GM23248 (cell line): Measurements from ENCODE around the gene MEGF9. TPM values are rescaled to one million over a fixed set of nuclear protein-coding genes. Genes with fewer than 3 reads are reported as not detected.
A peak's percentile ranks its signal among the peaks of the same experiment; 100 is the strongest.

Experiments used
- DNase-seq: peaks from one replicate; pipeline ENCODE4 v3.0.0-alpha.2; 2015
- H2AFZ ChIP-seq: fragments of 200-600 bp; sonication (generic); 2 replicates; pipeline ENCODE4 v1.6.1; 2016; ENCODE audit warnings: antibody characterized with exemption
- H3F3A ChIP-seq: fragments of 200-600 bp; sonication (generic); 2 replicates; pipeline ENCODE4 v1.6.1; 2016; ENCODE audit warnings: mild to moderate bottlenecking, antibody characterized with exemption, mixed run types; ENCODE audit not compliant: insufficient read depth
- H3K27ac ChIP-seq: fragments of 200-600 bp; sonication (generic); 2 replicates; pipeline ENCODE4 v1.5.1; 2016; ENCODE audit warnings: mild to moderate bottlenecking
- H3K27me3 ChIP-seq: fragments of 200-600 bp; sonication (generic); replicated peaks from 2 replicates; pipeline ENCODE4 v1.6.1; 2016; ENCODE audit warnings: mild to moderate bottlenecking; ENCODE audit not compliant: insufficient read depth
- H3K36me3 ChIP-seq: fragments of 200-600 bp; sonication (generic); 2 replicates; pipeline ENCODE4 v1.6.1; 2016; ENCODE audit warnings: low read depth, mild to moderate bottlenecking
- H3K4me1 ChIP-seq: fragments of 200-600 bp; sonication (generic); 2 replicates; pipeline ENCODE4 v1.6.1; 2016; ENCODE audit warnings: mild to moderate bottlenecking; ENCODE audit not compliant: insufficient read depth
- H3K4me2 ChIP-seq: fragments of 200-600 bp; sonication (generic); one replicate; pipeline ENCODE4 v1.6.1; 2016; ENCODE audit warnings: mild to moderate bottlenecking; ENCODE audit not compliant: unreplicated experiment
- H3K4me3 ChIP-seq: fragments of 200-600 bp; sonication (generic); 2 replicates; pipeline ENCODE4 v1.5.1; 2016; ENCODE audit warnings: mild to moderate bottlenecking
- H3K79me2 ChIP-seq: fragments of 200-600 bp; sonication (generic); 2 replicates; pipeline ENCODE4 v1.6.1; 2016; ENCODE audit warnings: mild to moderate bottlenecking; ENCODE audit not compliant: insufficient read depth
- H3K9ac ChIP-seq: fragments of 200-600 bp; sonication (generic); 2 replicates; pipeline ENCODE4 v1.6.1; 2016; ENCODE audit warnings: mild to moderate bottlenecking
- H3K9me2 ChIP-seq: fragments of 200-600 bp; sonication (generic); 2 replicates; pipeline ENCODE4 v1.6.1; 2016; ENCODE audit warnings: mixed run types, mild to moderate bottlenecking, moderate library complexity; ENCODE audit not compliant: insufficient read depth
- H3K9me3 ChIP-seq: fragments of 200-600 bp; sonication (generic); one replicate; pipeline ENCODE4 v1.6.1; 2017; ENCODE audit warnings: low read depth
- H4K20me1 ChIP-seq: fragments of 200-600 bp; sonication (generic); 2 replicates; pipeline ENCODE4 v1.6.0; 2016; ENCODE audit not compliant: insufficient read depth
- EZH2 ChIP-seq: fragments of 200-600 bp; sonication (generic); IDR thresholded peaks from 2 replicates; pipeline ENCODE4 v1.6.1; 2018; ENCODE audit warnings: antibody characterized with exemption, mild to moderate bottlenecking; ENCODE audit not compliant: insufficient read depth, poor library complexity, severe bottlenecking
- EZH2phosphoT487 ChIP-seq: fragments of 200-600 bp; sonication (generic); IDR thresholded peaks from 2 replicates; pipeline ENCODE4 v1.6.1; 2018; ENCODE audit warnings: antibody characterized with exemption, moderate library complexity, mild to moderate bottlenecking, low read depth; ENCODE audit not compliant: insufficient read depth
- WGBS, 2 experiments: methylation state at CpG; one replicate each; pipeline ENCODE4 v1.1.6; 2015 to 2017; ENCODE audit warnings: low lambda C conversion rate in 2 of 2, low coverage in 1 of 2; ENCODE audit errors: missing lambda C conversion rate in 2 of 2; 5-methylcytosine and 5-hydroxymethylcytosine counted together
- in situ Hi-C: fragments of 300-500 bp; cut with MboI; formaldehyde crosslinking; loops from 2 replicates; pipeline ENCODE4 v1.15.0; 2020
- polyA plus RNA-seq: library from polyadenylated mRNA; unstranded; fragments of >200 nt; fragmentation: Nextera tagmentation; extraction: Ambion mirVana; gene quantifications from 2 replicates; pipeline ENCODE4 v1.2.1, GENCODE V29; 2016
- total RNA-seq: library from RNA; depleted of rRNA; stranded (reverse); fragments of >200 nt; shearing (Covaris generic); gene quantifications from 2 replicates; pipeline ENCODE4 v1.2.3, GENCODE V29; 2014

MEGF9 gene
- total and polyA plus RNA-seq, 2 experiments from 2014 or later, result 2.1 to 3.8 TPM

GRCh38 chr9:120729791-120730241 lies 15.5 kb upstream of the MEGF9 start:
- Histone ChIP-seq H4K20me1 (no peaks in the 10 kb centered on the region), H3K4me3 (no peak overlapping the region), H2AFZ (no peak overlapping the region), H3K27me3 (no peaks in the 10 kb centered on the region), H3K9ac (no peak overlapping the region), H3K9me3 (no peaks in the 10 kb centered on the region), H3K4me1 (peaks cover 26% of the 10 kb centered on the region), H3K36me3 (no peaks in the 10 kb centered on the region), H3K9me2 (no peaks in the 10 kb centered on the region), H3K27ac (no peak overlapping the region), H3K79me2 (no peaks in the 10 kb centered on the region), H3K4me2 (peak overlapping the region; percentile 16), H3F3A (peaks cover 6% of the 10 kb centered on the region; the same call in 1 of the 2 replicates)
- no peak for DNase-seq
- TF ChIP-seq EZH2 (no peak), EZH2phosphoT487 (no peak)
- WGBS, 2 experiments, result 61 to 71% methylated on average over 5 of the region's 5 CpGs
- in situ Hi-C loops, result no loop called here

- Histone ChIP-seq H2AFZ (no peak overlapping the region), H3K9me2 (no peaks in the 10 kb centered on the region), H3K9me3 (no peaks in the 10 kb centered on the region), H3K79me2 (no peaks in the 10 kb centered on the region), H3K27ac (no peak overlapping the region), H3K9ac (no peak overlapping the region), H3K4me2 (no peak overlapping the region), H3K36me3 (no peaks in the 10 kb centered on the region), H3K27me3 (no peaks in the 10 kb centered on the region), H3K4me3 (no peak overlapping the region), H3K4me1 (peaks cover 22% of the 10 kb centered on the region), H4K20me1 (no peaks in the 10 kb centered on the region), H3F3A (peaks cover 11% of the 10 kb centered on the region)
- no peak for TF ChIP-seq EZH2phosphoT487
- no peak for TF ChIP-seq EZH2
- WGBS, 2 experiments, result 65 to 68% methylated on average over 2 of the region's 2 CpGs
- in situ Hi-C loops, result no loop called here
- no peak for DNase-seq
Measured at GRCh38 chr9:120726484-120726883, 12.2 kb upstream of the MEGF9 start.

- Histone ChIP-seq H3K4me2 (no peak overlapping the region), H3K4me1 (peaks cover 18% of the 10 kb centered on the region), H3K27me3 (no peaks in the 10 kb centered on the region), H3K79me2 (no peaks in the 10 kb centered on the region), H3K9me3 (no peaks in the 10 kb centered on the region), H3F3A (peaks cover 6% of the 10 kb centered on the region), H3K9ac (no peak overlapping the region), H3K36me3 (no peaks in the 10 kb centered on the region), H3K4me3 (no peak overlapping the region), H2AFZ (no peak overlapping the region), H3K27ac (no peak overlapping the region), H3K9me2 (no peaks in the 10 kb centered on the region), H4K20me1 (no peaks in the 10 kb centered on the region)
- in situ Hi-C loops, result no loop called here
- 78 to 100% methylated on average over 1 of the region's 1 CpG for WGBS, 2 experiments
- DNase-seq, result no peak
- no peak for TF ChIP-seq EZH2phosphoT487
- TF ChIP-seq EZH2, result no peak
Measured at GRCh38 chr9:120725907-120726306, 11.6 kb upstream of the MEGF9 start.

DNA sequence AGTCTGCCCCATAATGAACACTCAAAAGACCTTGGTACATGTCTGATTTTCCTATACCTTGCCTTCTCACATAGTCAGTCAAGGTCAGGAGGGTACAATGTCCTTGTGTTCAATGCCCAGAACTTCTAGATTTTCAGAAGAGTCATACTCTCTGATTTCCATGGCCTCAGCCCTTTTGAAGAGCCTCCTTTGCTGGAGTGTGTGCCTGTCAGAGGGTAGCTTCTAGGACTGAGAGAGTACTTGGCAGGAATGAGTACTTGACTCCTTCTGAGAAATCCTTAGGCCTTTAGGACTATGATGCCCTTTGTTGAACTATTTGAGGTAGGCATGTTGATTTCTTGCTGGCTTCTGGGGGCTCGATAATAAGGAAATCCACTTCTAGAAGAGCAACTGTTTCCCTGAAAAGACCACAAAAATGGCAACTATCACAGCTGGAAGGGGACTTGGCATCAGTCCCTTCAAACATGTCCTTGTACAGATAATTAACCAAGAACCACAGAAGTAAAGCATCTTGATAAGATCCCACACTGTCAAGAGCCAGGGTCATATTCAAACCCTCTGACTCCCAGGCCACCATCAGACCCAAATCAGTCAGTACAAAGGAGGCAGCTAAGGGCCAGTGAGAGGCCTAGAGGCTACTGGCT lies 10.6 kb upstream of the MEGF9 start:
- TF ChIP-seq EZH2phosphoT487, result no peak
- no peak for TF ChIP-seq EZH2
- H3K36me3 ChIP-seq, result no peaks in the 10 kb centered on the region
- no peak overlapping the region for H3K4me2 ChIP-seq
- no peak overlapping the region for H3K9ac ChIP-seq
- H3K9me2 ChIP-seq, result no peaks in the 10 kb centered on the region
- no peaks in the 10 kb centered on the region for H3K27me3 ChIP-seq
- in situ Hi-C loops, result no loop called here
- no peaks in the 10 kb centered on the region for H3K79me2 ChIP-seq
- no peaks in the 10 kb centered on the region for H3K9me3 ChIP-seq
- peaks cover 7% of the 10 kb centered on the region for H3K4me1 ChIP-seq
- no peak overlapping the region for H3K27ac ChIP-seq
- no peak for DNase-seq
- 91 to 93% methylated on average over 1 of the region's 1 CpG for WGBS, 2 experiments
- H3F3A ChIP-seq, result peaks cover 4% of the 10 kb centered on the region
- no peak overlapping the region for H2AFZ ChIP-seq
- H4K20me1 ChIP-seq, result no peaks in the 10 kb centered on the region
- no peak overlapping the region for H3K4me3 ChIP-seq
